GM12872 (cell line): ENCODE results near the gene TRMT2A.

ENCODE experiments used
- TF ChIP-seq, protein P1 (sequence below): IDR thresholded peaks from 3 replicates; pipeline ENCODE4 v1.5.1; 2011; ENCODE audit warnings: low read depth, mild to moderate bottlenecking, low read length, moderate library complexity; ENCODE audit not compliant: insufficient read depth

Gene TRMT2A

GRCh38 chr22:20131597-20131858 is 14.5 kb upstream of the TRMT2A start, which contains the start of gene ZDHHC8:
ZDHHC8 (plus strand) TSS chr22:20131804; CDS start chr22:20131948, 144 bp downstream.
- TF ChIP-seq, protein P1, sequence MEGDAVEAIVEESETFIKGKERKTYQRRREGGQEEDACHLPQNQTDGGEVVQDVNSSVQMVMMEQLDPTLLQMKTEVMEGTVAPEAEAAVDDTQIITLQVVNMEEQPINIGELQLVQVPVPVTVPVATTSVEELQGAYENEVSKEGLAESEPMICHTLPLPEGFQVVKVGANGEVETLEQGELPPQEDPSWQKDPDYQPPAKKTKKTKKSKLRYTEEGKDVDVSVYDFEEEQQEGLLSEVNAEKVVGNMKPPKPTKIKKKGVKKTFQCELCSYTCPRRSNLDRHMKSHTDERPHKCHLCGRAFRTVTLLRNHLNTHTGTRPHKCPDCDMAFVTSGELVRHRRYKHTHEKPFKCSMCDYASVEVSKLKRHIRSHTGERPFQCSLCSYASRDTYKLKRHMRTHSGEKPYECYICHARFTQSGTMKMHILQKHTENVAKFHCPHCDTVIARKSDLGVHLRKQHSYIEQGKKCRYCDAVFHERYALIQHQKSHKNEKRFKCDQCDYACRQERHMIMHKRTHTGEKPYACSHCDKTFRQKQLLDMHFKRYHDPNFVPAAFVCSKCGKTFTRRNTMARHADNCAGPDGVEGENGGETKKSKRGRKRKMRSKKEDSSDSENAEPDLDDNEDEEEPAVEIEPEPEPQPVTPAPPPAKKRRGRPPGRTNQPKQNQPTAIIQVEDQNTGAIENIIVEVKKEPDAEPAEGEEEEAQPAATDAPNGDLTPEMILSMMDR, result no peak

DNA sequence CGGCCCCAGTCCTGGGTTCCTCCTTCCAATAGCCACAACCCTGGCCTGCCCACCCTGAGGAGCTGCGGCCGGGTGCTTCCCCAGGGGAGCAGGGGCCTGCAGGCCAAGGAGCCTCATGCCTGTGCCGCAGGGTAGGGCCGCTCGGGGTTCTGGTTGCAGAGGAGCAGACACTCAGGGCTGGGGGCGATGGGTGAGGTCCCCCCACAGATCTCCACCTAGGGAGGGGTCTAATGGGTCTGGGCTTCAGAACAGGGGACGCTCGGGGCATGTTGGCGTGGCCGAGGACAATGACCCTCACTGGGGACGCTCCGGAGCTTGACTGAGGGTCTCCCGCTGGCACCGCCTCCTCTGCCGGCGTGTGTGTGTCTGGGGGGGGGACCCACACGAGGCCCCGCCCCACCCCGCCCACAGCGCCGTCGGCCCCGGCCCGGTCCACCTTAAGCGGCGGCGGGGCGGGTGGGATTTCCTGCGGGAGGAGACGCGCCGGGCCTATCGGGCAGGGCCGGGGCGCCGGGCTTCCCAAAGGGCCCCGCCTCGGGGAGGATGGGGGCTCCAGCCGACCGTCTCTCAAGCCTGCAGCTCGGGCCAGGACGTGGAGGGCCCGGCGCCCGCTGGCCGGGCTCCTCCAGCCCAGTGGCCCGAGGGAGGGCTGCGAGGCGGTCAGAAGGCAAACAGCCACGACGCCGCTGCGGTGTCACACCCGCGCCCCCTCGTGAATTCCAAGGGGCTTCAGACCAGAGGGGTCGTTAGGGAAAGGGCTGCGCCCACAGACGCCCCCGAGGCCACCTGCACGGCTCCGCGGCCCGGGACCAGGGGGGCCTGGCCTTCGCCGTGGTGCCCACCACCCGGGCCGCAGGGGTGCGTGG is 13.9 kb upstream of the TRMT2A start:
- TF ChIP-seq, protein P1, result no peak

DNA sequence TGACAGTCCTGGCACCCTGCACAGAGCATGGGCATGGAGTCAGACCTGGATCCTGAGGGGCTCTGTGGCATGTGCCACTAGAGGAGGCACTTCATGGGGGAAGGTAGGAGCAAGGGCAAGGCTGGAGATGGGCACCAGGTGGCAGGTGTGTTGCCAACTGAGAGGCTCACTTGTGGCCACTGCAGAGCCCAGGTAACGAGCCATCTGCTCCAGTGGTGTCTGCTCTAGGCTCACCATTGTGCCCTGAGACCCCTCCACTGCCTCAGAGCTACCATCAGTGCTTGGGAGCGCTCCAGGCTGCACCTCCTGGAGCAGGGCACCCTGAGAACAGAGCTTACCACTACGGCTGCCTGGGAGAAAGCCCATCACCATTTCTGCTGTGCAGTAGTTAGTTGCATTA is 13.3 kb upstream of the TRMT2A start:
- TF ChIP-seq, protein P1, result peak; percentile 20; the same call in 1 of the 3 replicates

GRCh38 chr22:20129747-20130014 is 12.7 kb upstream of the TRMT2A start:
- TF ChIP-seq, protein P1, result no peak

GRCh38 chr22:20128902-20129746 is 12.1 kb upstream of the TRMT2A start:
- TF ChIP-seq, protein P1, result peak; percentile 50; the same call in 2 of the 3 replicates

- TF ChIP-seq, protein P1, result no peak
Observed at GRCh38 chr22:20128619-20128901, 11.5 kb upstream of the TRMT2A start.

- TF ChIP-seq, protein P1, result no peak
Observed at GRCh38 chr22:20127869-20128618, 11.0 kb upstream of the TRMT2A start.
